Mammary epithelial cell (primary cell): Measurements from ENCODE around the gene RUVBL2.

Experiments used
- CTCF ChIP-seq, 2 donors: IDR thresholded peaks in 1 of 2; conservative IDR thresholded peaks in 1 of 2; 2 replicates each; pipeline ENCODE4 v1.5.1; 2011 to 2012; ENCODE audit warnings: inconsistent platforms in 2 of 2, low read length in 2 of 2, mild to moderate bottlenecking in 2 of 2, control low read depth in 1 of 2, low read depth in 1 of 2; ENCODE audit not compliant: insufficient read depth in 1 of 2; ENCODE audit errors: extremely low read depth in 1 of 2
- EZH2 ChIP-seq: IDR thresholded peaks from 2 replicates; pipeline ENCODE4 v1.6.1; 2012; ENCODE audit warnings: low read length, inconsistent platforms, borderline replicate concordance

- no peak for TF ChIP-seq CTCF (conservative IDR thresholded peaks at IDR 0.05 in 1 of 2, IDR thresholded peaks at IDR 0.05 in 1 of 2; ENCODE audit: extremely low read depth in 1 of 2, insufficient read depth in 1 of 2, low read depth in 1 of 2, low read length in 2 of 2)
- no peak for TF ChIP-seq EZH2
These were observed 46.5 kb upstream of the RUVBL2 start for GRCh38 chr19:48947258-48947542.
